Stimulated activated CD4-positive, alpha-beta T cell treated with anti-CD3 and anti-CD28 coated beads, Interleukin-12 subunit alpha, Interleukin-12 subunit beta, amount 100 ng/mL, for 48 hours (primary cell): ENCODE measurements around the gene PHKA2.

Experiments used
- DNase-seq, 3 donors: peaks; one replicate each; pipeline ENCODE4 v3.0.0-alpha.2; 2020; ENCODE audit warnings: low read depth in 2 of 3, low spot score in 1 of 3

Gene PHKA2

DNA sequence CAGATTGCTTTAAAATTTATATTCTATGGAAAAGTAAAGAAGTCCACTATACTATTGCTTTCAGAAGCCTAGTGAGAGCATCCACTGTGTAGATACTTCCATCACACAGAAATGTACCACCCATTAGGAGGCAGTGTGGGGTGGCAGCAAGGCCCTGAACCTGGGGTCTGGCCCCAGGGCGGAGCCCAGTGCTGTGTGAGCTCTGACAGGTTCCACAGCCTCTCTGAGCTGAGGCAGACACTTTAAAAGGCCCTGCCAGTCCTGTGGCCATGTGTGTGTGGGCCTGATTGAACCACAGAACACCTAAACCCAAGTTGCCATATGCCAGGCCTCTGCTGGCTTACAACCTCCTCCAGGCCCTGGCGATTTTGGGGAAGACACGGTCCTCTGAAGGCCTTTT lies 49.2 kb downstream of the PHKA2 start:
- DNase-seq: no peak

GRCh38 chrX:18933617-18934016 lies 50.3 kb downstream of the PHKA2 start:
- no peak for DNase-seq

DNA sequence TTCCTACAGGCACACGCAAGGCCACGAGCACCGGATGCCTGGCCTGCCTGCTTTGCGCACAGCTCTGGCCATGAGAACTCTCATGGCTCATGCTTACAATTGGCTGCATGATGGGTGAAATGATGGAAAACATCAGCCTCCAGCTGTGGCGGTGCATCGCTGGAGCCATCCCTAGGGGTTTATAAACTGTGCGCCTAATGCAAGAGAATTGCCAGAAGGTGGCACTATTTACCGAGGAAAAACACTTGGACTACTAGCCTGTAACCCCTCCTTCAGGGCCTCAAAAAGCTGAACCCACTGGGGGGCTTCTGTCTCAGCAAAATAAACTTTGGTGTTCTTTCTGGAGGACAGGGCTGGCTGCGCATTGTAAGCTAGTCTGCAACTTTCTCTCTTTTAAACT lies 51.9 kb downstream of the PHKA2 start:
- peak in 1 of 3 donors; percentile 1 for DNase-seq

DNA sequence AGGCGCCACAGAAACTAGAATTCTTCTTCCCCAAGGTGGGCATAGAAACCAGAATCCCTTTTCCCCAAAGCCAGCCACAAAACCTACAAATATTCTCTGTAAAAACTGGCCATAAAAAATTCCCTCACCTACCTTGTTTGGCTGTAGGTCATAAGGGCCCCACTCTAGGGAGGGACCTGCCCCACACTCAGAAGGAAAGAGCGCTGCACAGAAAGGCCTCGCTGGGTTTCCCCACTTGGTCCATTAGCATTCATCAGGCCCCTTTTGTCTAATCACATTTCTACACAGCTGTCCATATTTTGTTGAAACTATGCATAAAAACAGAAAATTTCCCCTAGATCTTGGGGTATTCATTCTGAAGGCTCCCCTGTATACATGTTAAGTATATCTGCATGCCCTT lies 54.1 kb downstream of the PHKA2 start:
- no peak for DNase-seq

DNA sequence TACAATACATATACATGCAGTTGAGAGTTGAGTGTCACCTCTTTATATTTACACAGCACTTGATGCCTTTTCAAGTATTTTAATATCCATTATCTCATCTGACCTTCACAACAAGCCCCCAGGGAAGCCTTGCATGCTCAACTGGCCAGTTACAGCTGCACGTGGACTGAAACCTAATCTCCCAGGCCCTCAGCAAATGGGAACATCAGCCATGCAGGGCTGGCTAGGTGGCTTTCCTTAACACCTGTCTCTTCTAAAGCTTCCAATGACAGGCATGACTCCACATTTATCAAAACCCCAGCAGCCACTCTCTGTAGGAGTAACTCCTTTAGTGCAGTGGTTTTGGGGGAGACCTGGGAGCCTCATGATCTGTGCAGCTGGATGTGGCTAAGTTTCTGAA lies 56.4 kb downstream of the PHKA2 start:
- DNase-seq: no peak

GRCh38 chrX:18924507-18925088 lies 59.3 kb downstream of the PHKA2 start:
- DNase-seq: no peak

DNA sequence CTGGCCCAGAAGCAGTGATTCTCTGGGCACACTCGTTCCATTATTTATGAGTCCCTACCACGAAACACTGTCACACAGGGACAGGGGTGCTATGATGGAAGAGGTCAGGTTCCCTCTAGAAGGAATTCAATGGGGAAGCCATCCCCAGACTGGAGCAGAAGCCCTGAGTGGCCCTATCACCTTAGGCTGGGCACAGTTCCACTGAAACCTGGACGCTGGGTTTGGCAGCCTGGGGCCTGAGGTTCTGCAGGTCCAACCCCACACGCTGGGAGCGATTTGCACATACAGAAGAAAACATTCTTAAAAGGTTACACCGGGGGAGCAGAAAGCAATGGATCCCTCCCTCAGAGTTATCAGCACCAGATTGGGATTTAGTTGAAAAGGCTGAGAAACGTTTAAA lies 63.3 kb downstream of the PHKA2 start:
- DNase-seq: no peak

DNA sequence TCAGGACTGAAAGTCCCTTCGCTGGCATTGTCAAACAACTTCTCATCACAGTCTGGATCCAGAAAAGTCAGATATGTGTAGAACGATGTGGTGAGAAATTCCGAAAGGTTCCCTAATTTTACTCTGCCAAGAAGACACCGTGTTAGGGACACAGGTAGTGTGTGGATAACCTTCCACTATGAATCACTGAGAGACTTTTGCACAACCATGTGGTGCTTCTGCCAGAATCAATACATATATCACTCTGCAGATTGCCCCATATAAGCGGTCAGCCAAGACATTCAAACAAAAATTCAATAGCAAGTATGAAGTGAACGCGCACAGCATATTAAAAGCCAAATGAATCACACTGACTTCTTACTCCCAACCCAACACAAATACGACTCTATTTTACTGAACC lies 63.8 kb downstream of the PHKA2 start:
- no peak for DNase-seq

DNA sequence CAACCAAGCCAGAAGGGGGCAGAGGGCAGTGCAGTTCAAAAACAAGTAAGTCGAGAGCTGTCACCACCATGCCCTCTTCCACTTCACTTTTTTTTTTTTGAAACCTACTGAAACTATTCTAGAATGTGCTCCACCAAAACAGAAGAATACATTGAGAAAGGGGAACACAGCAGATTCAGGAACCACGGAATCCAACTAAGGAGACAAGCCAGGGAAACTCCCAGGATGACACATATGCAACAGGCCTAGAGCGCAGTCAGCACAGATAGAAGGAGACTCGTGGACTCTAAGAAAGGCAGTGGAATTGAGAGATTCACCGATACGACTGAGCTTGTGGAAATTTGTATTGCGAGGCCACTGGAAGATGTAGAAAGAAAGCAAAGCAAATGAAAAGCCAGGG lies 66.1 kb downstream of the PHKA2 start:
- DNase-seq: no peak

- no peak for DNase-seq
Observed at GRCh38 chrX:18906286-18906685, 77.6 kb downstream of the PHKA2 start.

GRCh38 chrX:18900401-18900976 lies 83.4 kb downstream of the PHKA2 start:
- DNase-seq: no peak

GRCh38 chrX:18899796-18900380 lies 84.0 kb downstream of the PHKA2 start:
- DNase-seq: no peak

- DNase-seq: no peak
Observed at GRCh38 chrX:18898492-18898891, 85.4 kb downstream of the PHKA2 start.

- DNase-seq: no peak
Observed at GRCh38 chrX:18898091-18898490, 85.8 kb downstream of the PHKA2 start.

DNA sequence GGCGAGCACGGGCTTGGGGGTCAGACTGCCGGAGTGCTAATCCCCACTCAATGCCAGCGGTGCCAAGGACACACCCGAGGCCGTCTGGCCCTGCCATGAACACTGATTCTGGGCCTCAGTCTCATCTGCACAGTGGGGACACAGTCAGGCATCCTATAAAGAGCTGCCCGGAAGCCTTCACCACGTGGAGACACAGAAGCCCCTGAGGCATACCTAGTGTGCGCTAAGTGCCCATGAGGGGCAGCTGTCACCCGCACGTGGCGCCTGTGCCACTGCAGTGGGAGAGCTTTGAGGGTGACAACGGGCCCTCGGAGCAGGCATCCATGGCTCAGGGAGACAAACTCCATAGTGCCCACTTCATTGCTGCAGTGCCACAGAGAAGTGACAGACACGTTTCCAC lies 86.3 kb downstream of the PHKA2 start:
- DNase-seq: no peak

DNA sequence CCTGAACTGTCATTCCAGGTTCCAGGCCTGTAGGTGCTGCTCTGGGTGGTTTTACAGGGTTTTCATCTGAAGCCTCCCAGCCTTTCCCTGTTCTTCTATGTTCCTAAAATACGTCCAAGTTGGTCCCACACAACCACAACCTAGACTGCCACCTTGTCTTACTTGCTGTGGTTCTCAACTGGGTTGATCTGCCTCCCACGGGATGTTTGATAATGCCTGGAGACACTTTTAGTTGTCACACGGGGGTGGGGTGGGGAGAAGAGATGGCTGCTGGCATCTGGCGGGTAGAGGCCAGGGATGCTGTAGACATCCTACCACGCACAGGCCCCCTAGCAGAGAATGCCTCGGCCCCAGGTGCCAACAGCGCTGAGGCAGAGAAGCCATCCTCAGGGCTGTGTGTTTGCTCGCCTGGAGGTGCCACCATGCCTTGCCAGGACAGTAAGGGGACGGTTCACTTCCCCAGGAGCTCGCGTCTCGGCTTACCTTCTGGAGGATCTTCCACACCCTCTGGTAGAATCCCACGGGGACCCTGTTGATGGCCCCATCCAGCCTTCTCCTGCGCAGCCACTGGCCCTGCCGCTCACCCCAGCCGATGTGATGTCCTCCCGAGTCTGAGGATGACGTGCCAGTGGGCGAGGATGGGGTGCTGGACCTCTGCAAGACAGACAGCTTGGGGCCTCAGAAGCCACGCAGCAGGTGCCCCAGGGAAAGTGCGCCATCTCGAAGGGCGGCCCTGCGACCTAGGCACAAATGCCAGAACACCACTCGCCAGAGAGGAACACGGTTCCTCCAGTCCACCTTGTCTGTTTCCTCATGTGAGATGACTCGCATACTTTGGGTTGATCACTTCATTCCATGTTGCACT lies 87.0 kb downstream of the PHKA2 start:
- DNase-seq: no peak

GRCh38 chrX:18895189-18895951 lies 88.5 kb downstream of the PHKA2 start:
- no peak for DNase-seq

DNA sequence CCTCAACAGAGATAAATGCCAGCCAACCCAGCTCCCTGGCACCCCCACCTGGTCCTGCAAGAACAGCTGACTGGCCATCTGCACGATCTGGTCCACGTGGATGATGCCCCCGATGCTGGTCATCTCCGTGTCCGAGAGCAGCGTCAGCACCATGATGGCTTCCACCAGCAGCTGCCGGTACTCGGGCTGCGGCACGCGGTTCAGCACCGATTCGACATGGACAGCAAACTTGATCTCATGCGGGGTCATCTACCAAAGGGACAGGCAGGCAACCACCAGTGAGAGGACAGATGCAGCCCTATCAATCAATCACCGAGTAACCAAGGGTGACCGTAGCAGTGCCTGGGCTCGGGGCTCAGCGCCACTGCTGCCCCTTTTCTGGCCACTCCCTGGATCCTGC lies 89.8 kb downstream of the PHKA2 start:
- no peak for DNase-seq

GRCh38 chrX:18893536-18893935 lies 90.4 kb downstream of the PHKA2 start:
- no peak for DNase-seq

DNA sequence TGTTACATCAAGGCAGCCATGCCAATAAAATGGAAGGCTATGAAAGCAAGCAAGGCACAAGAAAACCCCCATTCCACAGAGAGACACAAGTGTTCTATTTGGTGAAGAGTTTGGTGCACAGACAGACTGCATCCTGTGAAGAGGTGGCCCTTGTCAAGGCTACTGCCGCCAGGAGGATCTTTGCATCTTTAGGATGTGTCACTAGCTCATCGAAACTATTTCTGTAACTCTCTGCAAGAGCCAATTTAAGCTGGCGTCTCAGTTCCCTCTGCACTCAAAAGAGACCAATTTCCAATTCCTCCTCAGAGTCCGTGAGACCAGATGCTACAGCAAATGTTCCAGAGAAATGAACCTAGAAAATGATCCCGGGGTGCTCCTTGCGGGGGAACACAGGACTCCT lies 91.0 kb downstream of the PHKA2 start:
- DNase-seq: no peak

DNA sequence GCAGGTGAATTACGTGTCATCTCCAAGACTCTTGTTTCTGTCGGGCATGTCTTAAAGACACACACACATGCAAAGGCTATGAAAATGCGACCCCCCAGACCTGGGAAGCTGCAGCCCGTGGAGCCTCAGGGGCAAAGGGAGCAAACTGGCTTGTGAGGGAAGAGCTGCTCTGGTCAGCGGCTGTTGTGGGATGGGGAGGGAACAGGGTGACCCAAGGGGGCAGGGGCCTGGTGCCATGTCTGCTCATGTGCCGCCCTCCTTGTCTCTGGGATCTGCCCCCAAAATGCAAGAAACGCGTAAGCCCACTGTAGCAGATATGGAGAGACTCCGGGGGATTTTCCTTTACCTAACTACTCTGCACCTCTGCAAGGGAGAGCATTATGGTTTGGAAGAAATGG lies 92.4 kb downstream of the PHKA2 start:
- DNase-seq: no peak
